Measurements from ENCODE around the gene TLR1.

DNA sequence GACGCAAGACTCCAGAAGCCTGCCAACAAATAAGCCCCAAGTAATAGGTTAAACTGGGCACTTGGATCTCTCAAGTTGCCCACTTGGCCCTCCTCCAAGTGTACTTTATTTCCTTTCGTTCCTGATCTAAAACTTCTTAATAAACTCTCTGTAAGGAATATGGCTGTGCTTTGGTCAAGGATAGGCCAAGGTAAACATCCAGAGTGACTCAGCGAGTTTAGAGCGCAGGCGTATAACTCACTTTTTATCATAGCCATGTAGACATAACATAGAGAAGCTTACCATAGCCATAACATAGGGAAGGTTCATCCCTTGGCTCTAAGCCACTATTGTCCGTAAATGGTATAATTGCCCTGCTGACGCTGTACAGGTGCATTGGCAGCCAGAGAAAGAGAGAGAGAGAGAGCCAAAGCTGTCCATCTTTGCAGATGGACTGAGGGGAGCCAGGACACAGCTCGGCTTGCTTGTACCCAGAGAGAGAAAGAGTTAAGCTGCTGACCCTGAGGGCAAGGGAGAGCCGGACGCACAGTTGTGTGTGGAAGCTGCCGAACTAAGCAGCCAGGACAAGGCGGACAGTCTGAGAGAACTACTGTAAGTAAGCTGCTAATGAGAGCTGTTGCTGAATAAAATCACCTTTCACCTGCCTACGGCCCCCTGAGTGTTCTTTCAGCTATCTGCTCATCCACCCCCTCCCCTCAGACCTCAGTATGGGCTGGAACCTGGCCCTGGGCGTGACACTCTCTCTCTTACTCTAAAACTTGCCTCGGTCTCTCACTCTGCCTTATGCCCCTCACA, 1.8 kb downstream of the TLR1 start:
- TF ChIP-seq, protein P1, sequence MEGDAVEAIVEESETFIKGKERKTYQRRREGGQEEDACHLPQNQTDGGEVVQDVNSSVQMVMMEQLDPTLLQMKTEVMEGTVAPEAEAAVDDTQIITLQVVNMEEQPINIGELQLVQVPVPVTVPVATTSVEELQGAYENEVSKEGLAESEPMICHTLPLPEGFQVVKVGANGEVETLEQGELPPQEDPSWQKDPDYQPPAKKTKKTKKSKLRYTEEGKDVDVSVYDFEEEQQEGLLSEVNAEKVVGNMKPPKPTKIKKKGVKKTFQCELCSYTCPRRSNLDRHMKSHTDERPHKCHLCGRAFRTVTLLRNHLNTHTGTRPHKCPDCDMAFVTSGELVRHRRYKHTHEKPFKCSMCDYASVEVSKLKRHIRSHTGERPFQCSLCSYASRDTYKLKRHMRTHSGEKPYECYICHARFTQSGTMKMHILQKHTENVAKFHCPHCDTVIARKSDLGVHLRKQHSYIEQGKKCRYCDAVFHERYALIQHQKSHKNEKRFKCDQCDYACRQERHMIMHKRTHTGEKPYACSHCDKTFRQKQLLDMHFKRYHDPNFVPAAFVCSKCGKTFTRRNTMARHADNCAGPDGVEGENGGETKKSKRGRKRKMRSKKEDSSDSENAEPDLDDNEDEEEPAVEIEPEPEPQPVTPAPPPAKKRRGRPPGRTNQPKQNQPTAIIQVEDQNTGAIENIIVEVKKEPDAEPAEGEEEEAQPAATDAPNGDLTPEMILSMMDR (IDR thresholded peaks at IDR 0.05; ENCODE audit: borderline replicate concordance, extremely low read depth, low read length, poor library complexity, severe bottlenecking): no peak
- no peak for TF ChIP-seq EZH2 (IDR thresholded peaks at IDR 0.05; ENCODE audit: borderline replicate concordance, low read depth, low read length, severe bottlenecking)

Data from DND-41 (cell line).